Measurements from ENCODE around the gene TXNDC15. TPM values are rescaled to one million over a fixed set of nuclear protein-coding genes. Genes with fewer than 3 reads are reported as not detected.
A peak's percentile ranks its signal among the peaks of the same experiment; 100 is the strongest.

Gene TXNDC15
- polyA plus RNA-seq, 1 of the 3 experiments (the other 2 are of a cell fraction) = 112 TPM

- Histone ChIP-seq H3K9ac (no peak overlapping the region), H3K27me3 (ENCODE audit: insufficient read depth) (no peaks in the 10 kb centered on the region), H3K9me2 (no peaks in the 10 kb centered on the region), H3K9me3 (no peaks in the 10 kb centered on the region), H4K20me1 (ENCODE audit: insufficient read depth) (no peaks in the 10 kb centered on the region), H3K79me2 (ENCODE audit: insufficient read depth) (peaks cover 31% of the 10 kb centered on the region), H3K4me3 (ENCODE audit: low read depth in 2 of 2, low read length in 1 of 2) (no peak overlapping the region), H3K4me1 (ENCODE audit: control insufficient read depth in 1 of 2, insufficient read depth in 2 of 2, low read depth in 1 of 2, low read length in 1 of 2) (peaks cover 2 to 23% of the 10 kb centered on the region in 2 experiments; a peak in 2 of 4 replicates), H3F3A (replicated peaks; ENCODE audit: insufficient read depth) (peaks cover 39% of the 10 kb centered on the region), H3K36me3 (replicated peaks in 1 of 2; ENCODE audit: control insufficient read depth in 1 of 2, insufficient read depth in 2 of 2, low read length in 1 of 2) (peaks cover 2 to 40% of the 10 kb centered on the region in 2 experiments), H3K4me2 (no peak overlapping the region), H2AFZ (ENCODE audit: low read depth) (no peak overlapping the region), H3K27ac (ENCODE audit: low read depth in 2 of 2, low read length in 1 of 2) (no peak overlapping the region)
- TF ChIP-seq SIN3A (IDR thresholded peaks at IDR 0.05; ENCODE audit: borderline replicate concordance, low read depth, low read length) (no peak), MXI1 (IDR thresholded peaks at IDR 0.05; ENCODE audit: low read depth, low read length) (no peak), FOXM1 (IDR thresholded peaks at IDR 0.05; ENCODE audit: low read depth) (no peak), ZBTB33 (IDR thresholded peaks at IDR 0.05; ENCODE audit: borderline replicate concordance, low read depth) (no peak)
- ChIA-PET CTCF (interaction anchor here (0.9 to 2.5 kb wide), 2 partner anchors 60 to 385 kb away, joined by 3 to 11 read pairs; partner anchors contain the start of gene PCBD2), POLR2A (no interaction called here)
- 100% methylated on average over 1 of the region's 1 CpG for WGBS (ENCODE audit: low lambda C conversion rate)
- no peak for DNase-seq
Observed at GRCh38 chr5:134844252-134844651, 29.9 kb upstream of the TXNDC15 start.

GRCh38 chr5:134845335-134845851, 28.8 kb upstream of the TXNDC15 start:
- CTCF ChIA-PET = interaction anchor here (0.8 to 2.5 kb wide), 4 partner anchors 16 to 346 kb away, joined by 3 to 11 read pairs (median 3); partner anchors contain the start of genes CAMLG and PCBD2
- Histone ChIP-seq H3K4me2 (peak overlapping the region; percentile 75; the same call in 1 of the 2 replicates), H3F3A (replicated peaks; ENCODE audit: insufficient read depth) (peaks cover 48% of the 10 kb centered on the region), H4K20me1 (ENCODE audit: insufficient read depth) (peaks cover 8% of the 10 kb centered on the region), H3K4me1 (ENCODE audit: control insufficient read depth in 1 of 2, insufficient read depth in 2 of 2, low read depth in 1 of 2, low read length in 1 of 2) (peaks cover 2 to 29% of the 10 kb centered on the region in 2 experiments; a peak in 2 of 4 replicates), H3K27ac (ENCODE audit: low read depth in 2 of 2, low read length in 1 of 2) (peak overlapping the region; percentile 72 to 87), H3K9me2 (no peaks in the 10 kb centered on the region), H3K9me3 (no peaks in the 10 kb centered on the region), H3K36me3 (replicated peaks in 1 of 2; ENCODE audit: control insufficient read depth in 1 of 2, insufficient read depth in 2 of 2, low read length in 1 of 2) (peaks cover 2 to 40% of the 10 kb centered on the region in 2 experiments), H3K79me2 (ENCODE audit: insufficient read depth) (peaks cover 42% of the 10 kb centered on the region), H2AFZ (ENCODE audit: low read depth) (peak overlapping the region; percentile 54), H3K27me3 (ENCODE audit: insufficient read depth) (no peaks in the 10 kb centered on the region), H3K4me3 (ENCODE audit: low read depth in 2 of 2, low read length in 1 of 2) (0 out of 4 replicates have a peak overlapping the region, but pooled peaks of 1 of the 2 experiments have one; percentile 12), H3K9ac (peak overlapping the region; percentile 92; the same call in 1 of the 2 replicates)
- 22% methylated on average over 8 of the region's 12 CpGs for WGBS (ENCODE audit: low lambda C conversion rate)
- DNase-seq = peak; percentile 19
- POLR2A ChIA-PET = interaction anchor here (0.6 to 1.3 kb wide), 6 partner anchors 10 to 496 kb away, joined by 3 to 10 read pairs (median 4); partner anchors contain the start of genes PCBD2 and TXNDC15
- TF ChIP-seq CHD2 (IDR thresholded peaks at IDR 0.05; ENCODE audit: low read length, partially characterized antibody) = no peak
- TF ChIP-seq FOXM1 (IDR thresholded peaks at IDR 0.05; ENCODE audit: low read depth) = no peak
- no peak for TF ChIP-seq YY1 (IDR thresholded peaks at IDR 0.05; ENCODE audit: low read depth)
- TF ChIP-seq ZBTB33 (IDR thresholded peaks at IDR 0.05; ENCODE audit: borderline replicate concordance, low read depth) = no peak
- no peak for TF ChIP-seq TAF1 (IDR thresholded peaks at IDR 0.05; ENCODE audit: borderline replicate concordance, low read depth, low read length)
- TF ChIP-seq IRF3 (IDR thresholded peaks at IDR 0.05; ENCODE audit: low read depth, low read length) = no peak
- no peak for TF ChIP-seq POLR2AphosphoS5 (IDR thresholded peaks at IDR 0.05; ENCODE audit: low read depth, low read length)
- TF ChIP-seq RCOR1 (IDR thresholded peaks at IDR 0.05; ENCODE audit: low read length) = no peak
- TF ChIP-seq FOSL2 (IDR thresholded peaks at IDR 0.05; ENCODE audit: borderline replicate concordance, low read depth) = no peak
- no peak for TF ChIP-seq JUND (IDR thresholded peaks at IDR 0.05)
- no peak for TF ChIP-seq EP300 (IDR thresholded peaks at IDR 0.05; ENCODE audit: borderline replicate concordance in 1 of 2, low read depth in 1 of 2, low read length in 1 of 2)
- no peak for TF ChIP-seq USF2 (IDR thresholded peaks at IDR 0.05; ENCODE audit: borderline replicate concordance, low read depth, low read length)
- TF ChIP-seq TCF12 (IDR thresholded peaks at IDR 0.05) = no peak
- TF ChIP-seq MXI1 (IDR thresholded peaks at IDR 0.05; ENCODE audit: low read depth, low read length) = no peak
- TF ChIP-seq SMC3 (IDR thresholded peaks at IDR 0.05; ENCODE audit: low read depth, low read length) = no peak

Data from SK-N-SH (cell line).